NCI-H1694 (cell line): ENCODE measurements around the gene NAPSA.
"Not testable (repeated sequence)": the region's sequence is repeated elsewhere in the genome, so short reads cannot be mapped to it uniquely, and the experiment has no call there.

Experiments
- DNase-seq: peaks from one replicate; lab custom pipeline; 2025; lab: John Stamatoyannopoulos, UW

NAPSA gene

DNA sequence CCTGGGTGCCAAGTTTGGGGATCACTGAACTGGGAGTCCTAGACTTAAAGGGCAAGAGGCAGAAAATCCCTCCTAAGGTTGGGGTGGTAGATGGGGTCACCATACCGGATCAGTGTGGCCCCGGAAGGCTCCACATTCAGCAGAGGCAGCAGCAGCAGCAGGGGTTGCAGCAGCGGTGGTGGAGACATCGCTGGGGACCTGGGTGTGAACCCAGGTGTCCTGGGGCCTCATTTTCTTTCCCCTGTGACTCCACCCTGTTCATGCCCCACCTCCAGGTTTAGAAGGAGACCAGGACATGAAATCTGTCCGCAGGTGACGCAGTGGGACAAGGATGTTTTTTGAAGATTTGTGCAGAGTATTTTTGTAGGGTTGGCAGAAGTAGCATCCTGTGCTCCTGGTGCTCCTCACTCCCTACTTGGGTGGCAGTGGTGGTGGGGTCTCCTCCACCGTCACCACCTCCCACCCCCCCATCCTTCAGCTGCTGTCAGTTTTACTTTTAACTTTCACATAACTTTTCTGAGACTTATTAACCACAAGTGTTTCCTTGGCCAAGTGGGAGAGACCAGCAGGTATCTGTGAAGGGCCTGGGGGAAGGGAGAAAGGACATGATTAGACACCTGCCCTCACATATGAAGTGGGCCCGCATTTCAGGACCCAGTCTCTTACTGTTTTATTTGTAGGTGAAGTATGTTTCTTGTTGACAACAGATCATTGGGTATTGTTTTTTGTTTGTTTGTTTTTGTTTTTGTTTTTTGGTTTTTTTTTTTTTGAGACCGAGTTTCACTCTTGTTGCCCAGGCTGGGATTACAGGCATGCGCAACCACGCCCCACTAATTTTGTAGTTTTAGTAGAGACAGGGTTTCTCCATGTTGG is at the start of gene NAPSA:
NAPSA (minus strand) TSS at position 206 of the 873 bp plus-strand sequence; CDS start at position 188, 18 bp downstream.
- no peak for DNase-seq

GRCh38 chr19:50413531-50413930 is 48.1 kb upstream of the NAPSA start:
- DNase-seq: no peak

DNA sequence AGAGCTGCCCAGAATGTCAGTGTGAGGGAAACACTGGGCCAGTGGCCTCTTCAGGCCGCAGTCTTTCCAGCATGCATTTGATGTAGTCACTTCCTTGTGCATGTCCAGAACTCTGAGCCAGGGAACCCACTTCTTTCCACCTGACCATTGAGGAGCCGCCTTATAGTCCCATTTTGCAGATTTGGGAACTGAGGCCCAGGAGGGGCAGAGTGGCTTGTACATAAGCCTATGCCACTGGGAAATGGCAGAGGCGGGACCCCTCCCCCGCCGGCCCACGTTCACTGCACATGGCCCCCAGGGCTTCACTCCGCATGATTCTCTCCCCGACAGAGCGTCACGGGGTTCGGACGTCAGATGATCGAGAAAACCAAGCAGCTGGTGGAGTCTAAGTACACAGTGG is 47.7 kb upstream of the NAPSA start:
- DNase-seq: no peak

DNA sequence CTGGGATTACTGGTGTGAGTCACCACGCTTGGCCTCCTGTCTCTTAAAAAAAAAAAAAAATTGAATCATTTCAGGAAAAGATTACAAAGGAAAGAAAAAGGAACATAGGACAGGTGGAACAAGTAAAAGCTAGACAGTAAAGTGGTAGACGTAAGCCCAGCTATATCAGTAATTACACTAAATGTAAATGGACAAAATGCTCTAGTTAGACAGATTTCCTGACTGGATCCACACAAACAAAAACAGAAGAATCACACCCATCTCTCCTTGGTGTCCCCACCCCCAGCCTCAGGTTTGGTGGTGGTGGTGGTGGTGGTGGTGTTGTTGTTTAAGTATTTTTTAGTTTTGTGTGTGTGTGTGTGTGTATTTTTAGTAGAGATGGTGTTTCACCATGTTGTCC is 47.0 kb upstream of the NAPSA start:
- DNase-seq: no peak

DNA sequence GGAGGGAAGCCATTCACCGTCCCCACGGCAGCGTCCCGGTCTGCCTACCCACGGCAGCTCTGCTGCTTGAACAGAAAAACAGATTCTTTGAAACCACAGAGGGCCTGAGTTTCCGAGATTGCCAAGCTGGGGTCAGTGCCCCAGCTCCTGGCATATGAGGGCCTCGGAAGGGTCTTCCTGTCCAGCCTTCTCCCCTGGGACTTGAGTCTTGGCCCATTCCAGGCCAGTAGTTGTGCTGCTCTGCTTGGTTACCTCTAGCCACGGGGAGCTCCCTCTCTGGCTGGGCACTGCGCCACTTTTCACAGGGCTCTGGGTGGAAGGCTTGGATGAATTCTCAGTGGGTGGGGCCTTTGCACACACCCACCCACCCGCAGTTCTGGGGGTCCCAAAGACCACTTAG is 44.7 kb upstream of the NAPSA start:
- DNase-seq: no peak

DNA sequence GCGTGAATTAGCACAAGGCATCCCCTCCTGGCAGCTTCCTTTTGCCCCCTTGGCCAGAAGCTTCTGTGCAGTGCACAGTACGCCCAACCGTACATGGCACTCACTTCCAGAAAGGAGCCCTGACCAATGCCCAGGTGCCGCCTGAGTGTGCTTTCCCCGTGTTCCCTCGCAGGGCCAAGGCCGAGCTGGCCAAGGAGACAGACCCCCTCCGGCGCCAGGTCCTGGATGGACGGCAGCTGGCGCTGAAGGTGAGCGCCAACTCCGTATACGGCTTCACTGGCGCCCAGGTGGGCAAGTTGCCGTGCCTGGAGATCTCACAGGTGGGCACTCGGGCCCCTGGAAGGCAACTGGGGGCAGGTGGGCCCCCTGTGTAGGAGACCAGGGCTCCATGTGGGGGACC is 43.9 kb upstream of the NAPSA start:
- DNase-seq: no peak

DNA sequence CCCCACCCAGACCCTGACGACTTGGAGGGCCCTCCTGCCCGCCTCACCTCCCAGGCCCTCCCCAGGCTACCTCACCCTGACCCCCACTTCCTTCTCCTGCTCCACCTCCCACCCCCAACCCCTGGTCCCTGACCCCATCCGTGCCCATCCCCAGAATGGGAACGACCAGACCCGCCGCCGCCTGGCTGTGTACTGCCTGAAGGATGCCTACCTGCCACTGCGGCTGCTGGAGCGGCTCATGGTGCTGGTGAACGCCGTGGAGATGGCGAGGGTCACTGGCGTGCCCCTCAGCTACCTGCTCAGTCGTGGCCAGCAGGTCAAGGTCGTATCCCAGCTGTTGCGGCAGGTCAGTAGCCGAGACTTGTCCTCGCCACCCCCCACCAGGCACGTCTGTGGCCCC is 41.4 kb upstream of the NAPSA start:
- no peak for DNase-seq

GRCh38 chr19:50406156-50406820 is 40.8 kb upstream of the NAPSA start:
- DNase-seq: no peak

DNA sequence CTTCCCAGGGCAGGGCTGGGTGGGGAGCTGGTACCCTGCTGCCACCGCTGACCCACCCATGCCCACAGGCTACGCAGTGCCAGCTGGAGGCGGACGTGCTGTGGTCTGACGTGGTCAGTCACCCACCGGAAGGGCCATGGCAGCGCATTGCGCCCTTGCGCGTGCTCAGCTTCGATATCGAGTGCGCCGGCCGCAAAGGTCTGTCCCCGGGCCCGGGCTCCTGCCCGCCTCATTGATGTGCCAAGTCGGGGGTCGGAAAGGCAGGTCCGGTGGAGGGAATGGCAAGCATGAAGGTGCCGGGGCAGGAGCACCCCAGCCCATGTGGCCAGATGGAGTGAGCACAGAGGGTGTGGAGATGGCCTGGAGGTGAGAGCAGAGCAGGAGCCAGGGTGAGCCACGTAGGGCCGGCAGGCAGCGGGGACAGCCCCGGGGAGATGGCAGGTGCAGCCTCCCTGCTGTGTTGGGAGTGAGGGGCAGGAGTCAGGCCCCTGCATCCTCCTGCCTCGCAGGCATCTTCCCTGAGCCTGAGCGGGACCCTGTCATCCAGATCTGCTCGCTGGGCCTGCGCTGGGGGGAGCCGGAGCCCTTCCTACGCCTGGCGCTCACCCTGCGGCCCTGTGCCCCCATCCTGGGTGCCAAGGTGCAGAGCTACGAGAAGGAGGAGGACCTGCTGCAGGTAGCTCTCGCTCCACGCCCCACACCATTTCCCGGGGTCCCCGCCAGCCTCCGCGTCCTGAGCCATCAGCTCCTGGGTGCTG is 37.3 kb upstream of the NAPSA start:
- no peak for DNase-seq

GRCh38 chr19:50401605-50402450 is 36.4 kb upstream of the NAPSA start:
- no peak for DNase-seq

- DNase-seq: no peak
These were observed 33.9 kb upstream of the NAPSA start for GRCh38 chr19:50399368-50399745.

- DNase-seq: no peak
These were observed 33.4 kb upstream of the NAPSA start for GRCh38 chr19:50398675-50399367.

DNA sequence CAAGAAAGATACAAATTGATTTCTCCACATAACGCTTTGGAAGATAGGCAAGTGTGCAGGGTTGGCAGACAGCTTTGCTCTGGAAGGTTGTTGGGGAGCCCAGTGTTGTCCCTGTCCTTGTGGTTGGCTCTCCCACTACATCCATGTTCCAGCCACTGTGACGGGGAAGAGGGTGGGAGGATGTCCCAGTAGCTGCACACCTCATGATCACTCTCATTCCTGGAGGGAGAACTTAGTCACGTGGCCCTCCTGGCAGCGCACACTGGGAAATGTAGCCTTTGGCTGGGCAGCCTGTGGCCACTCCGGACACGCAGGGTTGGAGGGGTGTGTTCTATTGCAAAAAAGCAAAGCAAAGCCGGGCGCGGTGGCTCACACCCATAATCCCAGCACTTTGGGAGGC is 28.6 kb upstream of the NAPSA start:
- no peak for DNase-seq

DNA sequence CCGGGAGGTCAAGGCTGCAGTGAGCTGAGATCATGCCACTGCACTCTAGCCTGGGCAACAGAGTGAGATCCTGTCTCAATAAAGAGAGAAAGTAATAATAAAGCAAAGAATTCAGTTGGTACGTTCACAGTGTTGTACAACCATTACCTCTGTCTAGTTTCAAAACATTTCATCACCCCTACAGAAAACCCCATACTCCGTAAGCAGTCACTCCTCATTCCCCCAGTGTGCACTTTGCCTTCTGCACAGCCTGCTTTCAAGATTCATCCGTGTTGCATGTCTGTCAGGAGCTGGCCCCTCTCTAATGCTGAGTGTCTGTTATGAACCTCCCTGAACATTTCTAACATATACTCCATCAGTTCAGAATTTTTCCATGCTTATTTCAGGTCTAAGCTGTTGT is 28.1 kb upstream of the NAPSA start:
- no peak for DNase-seq

- DNase-seq: no peak
These were observed 27.3 kb upstream of the NAPSA start for GRCh38 chr19:50392759-50393158.

GRCh38 chr19:50390952-50391351 is 25.5 kb upstream of the NAPSA start:
- not testable (repeated sequence) for DNase-seq

DNA sequence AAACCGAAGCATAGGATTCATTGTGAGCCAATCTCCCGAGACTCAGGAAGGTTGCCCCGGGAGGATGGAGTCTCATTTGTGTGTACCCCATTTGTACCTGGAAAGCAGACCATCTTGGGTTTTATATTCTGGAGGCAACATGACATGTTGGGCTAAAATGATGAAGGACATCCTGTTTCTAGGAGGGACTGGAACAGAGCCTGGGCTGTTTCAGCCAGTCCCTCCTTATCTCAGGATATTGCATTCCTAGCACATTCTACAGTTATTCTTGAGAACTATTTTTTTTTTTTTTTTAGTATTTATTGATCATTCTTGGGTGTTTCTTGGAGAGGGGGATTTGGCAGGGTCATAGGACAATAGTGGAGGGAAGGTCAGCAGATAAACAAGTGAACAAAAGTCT is 24.9 kb upstream of the NAPSA start:
- not testable (repeated sequence) for DNase-seq

DNA sequence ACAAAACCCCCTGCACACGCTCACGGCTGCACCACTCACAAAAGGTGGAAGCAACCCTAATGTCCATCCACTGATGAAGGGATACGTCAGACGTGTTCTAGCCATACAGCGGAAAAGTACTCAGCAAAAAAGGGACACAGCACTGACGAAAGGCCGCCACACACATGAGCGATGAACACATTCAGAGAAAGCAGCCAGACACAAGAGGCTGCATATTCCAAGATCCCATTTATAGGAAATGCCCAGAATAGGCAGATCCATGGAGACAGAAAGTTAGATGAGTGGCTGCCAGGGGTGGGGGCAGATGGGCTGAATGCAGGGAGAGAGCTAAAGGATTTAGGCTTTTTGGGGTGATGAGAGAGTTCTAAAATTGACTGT is 22.4 kb upstream of the NAPSA start:
- no peak for DNase-seq

GRCh38 chr19:50387176-50387867 is 21.9 kb upstream of the NAPSA start:
- DNase-seq: no peak

GRCh38 chr19:50384685-50385535 is 19.5 kb upstream of the NAPSA start:
- DNase-seq: no peak
